KOPT-K1 (cell line): ENCODE data around the gene DOHH.
"Not testable (repeated sequence)": the region's sequence is repeated elsewhere in the genome, so short reads cannot be mapped to it uniquely, and the experiment has no call there.

Experiments used
- H3K27ac ChIP-seq: fragments of 200-600 bp; sonication (generic); 2 replicates; pipeline ENCODE4 v1.5.1; 2016; ENCODE audit warnings: antibody characterized with exemption, mild to moderate bottlenecking, low read depth, low read length; ENCODE audit not compliant: poor library complexity, severe bottlenecking
- H3K36me3 ChIP-seq: fragments of 200-600 bp; sonication (generic); 2 replicates; pipeline ENCODE4 v1.5.1; 2017; ENCODE audit warnings: antibody characterized with exemption, mild to moderate bottlenecking, low read length, moderate library complexity; ENCODE audit not compliant: insufficient read depth
- H3K9me3 ChIP-seq: fragments of 200-600 bp; sonication (generic); 2 replicates; pipeline ENCODE4 v1.5.1; 2017; ENCODE audit warnings: antibody characterized with exemption, low read length, mild to moderate bottlenecking; ENCODE audit not compliant: insufficient read depth, poor library complexity, severe bottlenecking

Gene DOHH

GRCh38 chr19:3458229-3459088 lies 42.0 kb downstream of the DOHH start:
- peaks cover 26% of the 10 kb centered on the region; the same call in 1 of the 2 replicates for H3K36me3 ChIP-seq
- H3K9me3 ChIP-seq: no peaks in the 10 kb centered on the region
- no peak overlapping the region for H3K27ac ChIP-seq

- Histone ChIP-seq H3K9me3 (no peaks in the 10 kb centered on the region), H3K36me3 (peaks cover 34% of the 10 kb centered on the region; the same call in 1 of the 2 replicates), H3K27ac (no peak overlapping the region)
Observed at GRCh38 chr19:3457528-3458228, 42.8 kb downstream of the DOHH start.

- Histone ChIP-seq H3K27ac (no peak overlapping the region), H3K36me3 (peaks cover 40% of the 10 kb centered on the region; the same call in 1 of the 2 replicates), H3K9me3 (no peaks in the 10 kb centered on the region)
Observed at GRCh38 chr19:3456925-3457527, 43.4 kb downstream of the DOHH start.

DNA sequence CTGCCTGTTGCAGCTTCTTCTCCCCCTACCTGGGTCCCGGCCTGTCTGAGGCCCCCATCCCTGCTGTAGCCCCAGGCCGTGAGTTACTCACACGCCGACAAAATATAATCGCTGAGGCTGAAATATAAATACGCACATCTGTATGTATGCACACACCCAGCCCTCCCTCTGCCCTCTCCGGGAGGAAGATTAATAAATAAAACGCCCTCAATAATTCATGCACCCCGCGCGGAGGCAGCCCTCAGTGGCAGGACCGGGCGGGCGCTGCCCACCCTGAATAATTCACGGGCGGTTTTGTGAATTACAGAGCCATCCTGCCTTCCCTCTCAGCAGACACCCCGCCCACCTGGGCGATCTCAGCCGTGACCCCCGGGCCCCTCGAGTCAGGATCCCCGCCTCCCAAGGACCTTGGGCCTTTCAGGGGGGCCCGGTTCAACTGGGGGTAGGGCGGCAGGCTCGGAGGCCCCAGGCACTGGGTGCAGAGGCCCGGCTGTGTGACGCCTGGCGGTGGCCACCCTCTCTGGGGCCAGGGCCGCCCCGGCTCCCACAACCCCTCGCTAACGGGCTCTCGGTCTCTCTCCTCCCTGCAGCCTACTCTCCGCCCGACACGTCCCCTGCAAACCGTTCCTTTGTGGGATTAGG lies 44.4 kb downstream of the DOHH start:
- H3K27ac ChIP-seq: no peak overlapping the region
- H3K36me3 ChIP-seq: peaks cover 45% of the 10 kb centered on the region; the same call in 1 of the 2 replicates
- H3K9me3 ChIP-seq: no peaks in the 10 kb centered on the region

GRCh38 chr19:3455393-3455955 lies 45.0 kb downstream of the DOHH start:
- Histone ChIP-seq H3K27ac (no peak overlapping the region), H3K9me3 (no peaks in the 10 kb centered on the region), H3K36me3 (peaks cover 50% of the 10 kb centered on the region; the same call in 1 of the 2 replicates)

- H3K36me3 ChIP-seq: peaks cover 45% of the 10 kb centered on the region; the same call in 1 of the 2 replicates
- H3K27ac ChIP-seq: no peak overlapping the region
- H3K9me3 ChIP-seq: no peaks in the 10 kb centered on the region
Observed at GRCh38 chr19:3454656-3455392, 45.6 kb downstream of the DOHH start.

GRCh38 chr19:3453840-3454239 lies 46.6 kb downstream of the DOHH start:
- peaks cover 52% of the 10 kb centered on the region; the same call in 1 of the 2 replicates for H3K36me3 ChIP-seq
- H3K9me3 ChIP-seq: no peaks in the 10 kb centered on the region
- no peak overlapping the region for H3K27ac ChIP-seq

DNA sequence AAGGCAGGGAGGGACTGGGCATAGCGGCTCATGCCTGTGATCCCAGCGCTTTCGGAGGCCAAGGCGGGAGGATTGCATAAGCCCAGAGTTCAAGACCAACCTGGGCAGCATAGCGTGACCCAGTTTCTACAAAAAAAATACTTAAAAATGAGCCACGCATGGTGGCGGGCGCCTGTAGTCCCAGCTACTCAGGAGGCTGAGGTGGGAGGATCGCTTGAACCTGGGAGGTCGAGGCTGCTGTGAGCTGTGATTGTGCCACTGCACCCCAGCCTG lies 47.6 kb downstream of the DOHH start:
- H3K36me3 ChIP-seq: peaks cover 53% of the 10 kb centered on the region; the same call in 1 of the 2 replicates
- H3K9me3 ChIP-seq, H3K27ac ChIP-seq: not testable (repeated sequence)

DNA sequence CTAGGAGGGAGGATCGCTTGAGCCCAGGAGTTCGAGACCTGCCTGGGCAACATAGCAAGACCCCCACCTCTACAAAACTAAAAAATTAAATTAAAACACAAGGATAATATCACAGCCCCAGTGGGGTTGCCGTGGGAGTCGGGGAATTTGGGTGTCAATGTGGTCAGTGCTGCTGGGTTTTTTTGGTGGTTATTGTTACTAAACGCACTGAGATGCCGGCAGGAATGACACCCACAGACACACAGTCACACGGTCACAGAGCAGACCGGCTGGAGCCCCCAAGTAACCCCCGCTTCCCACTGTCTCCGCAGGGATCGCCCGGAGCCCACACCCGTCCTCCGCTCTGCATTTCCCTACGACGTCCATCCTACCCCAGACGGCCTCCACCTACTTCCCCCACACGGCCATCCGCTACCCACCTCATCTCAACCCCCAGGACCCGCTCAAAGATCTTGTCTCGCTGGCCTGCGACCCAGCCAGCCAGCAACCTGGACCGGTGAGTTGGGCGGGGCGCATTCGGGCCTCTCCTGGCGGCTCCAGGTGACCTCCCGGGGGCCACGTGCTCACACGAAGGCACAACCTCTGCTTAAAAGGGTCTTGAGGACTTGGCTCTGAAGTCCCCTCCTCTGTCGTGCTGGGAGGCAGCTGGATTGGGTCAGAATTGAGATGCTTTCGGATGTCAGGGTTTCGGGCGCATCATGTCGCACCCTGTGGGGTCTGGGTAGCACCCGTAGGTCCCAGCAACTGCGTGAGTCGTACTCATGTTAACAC lies 48.1 kb downstream of the DOHH start:
- Histone ChIP-seq H3K36me3 (peaks cover 53% of the 10 kb centered on the region; the same call in 1 of the 2 replicates), H3K27ac (no peak overlapping the region), H3K9me3 (no peaks in the 10 kb centered on the region)

DNA sequence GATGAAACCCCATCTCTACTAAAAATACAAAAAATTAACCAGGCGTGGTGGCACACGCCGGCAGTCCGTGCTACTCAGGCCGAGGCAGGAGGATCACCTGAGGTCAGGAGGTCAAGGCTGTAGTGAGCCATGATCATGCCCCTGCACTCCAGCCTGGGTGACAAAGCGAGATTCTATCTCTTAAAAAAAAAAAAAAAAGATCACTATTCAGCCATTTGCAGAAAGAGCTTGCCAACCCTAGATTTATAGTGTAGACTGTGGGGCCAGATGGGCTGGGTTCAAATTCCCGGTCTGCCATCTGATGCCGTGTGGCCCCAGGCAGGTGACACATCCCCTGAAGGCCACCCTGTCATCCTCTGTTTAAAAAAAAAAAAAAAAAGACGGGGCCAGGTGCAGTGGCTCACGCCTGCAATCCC lies 49.0 kb downstream of the DOHH start:
- Histone ChIP-seq H3K36me3 (peaks cover 53% of the 10 kb centered on the region; the same call in 1 of the 2 replicates), H3K27ac (no peak overlapping the region), H3K9me3 (no peaks in the 10 kb centered on the region)

DNA sequence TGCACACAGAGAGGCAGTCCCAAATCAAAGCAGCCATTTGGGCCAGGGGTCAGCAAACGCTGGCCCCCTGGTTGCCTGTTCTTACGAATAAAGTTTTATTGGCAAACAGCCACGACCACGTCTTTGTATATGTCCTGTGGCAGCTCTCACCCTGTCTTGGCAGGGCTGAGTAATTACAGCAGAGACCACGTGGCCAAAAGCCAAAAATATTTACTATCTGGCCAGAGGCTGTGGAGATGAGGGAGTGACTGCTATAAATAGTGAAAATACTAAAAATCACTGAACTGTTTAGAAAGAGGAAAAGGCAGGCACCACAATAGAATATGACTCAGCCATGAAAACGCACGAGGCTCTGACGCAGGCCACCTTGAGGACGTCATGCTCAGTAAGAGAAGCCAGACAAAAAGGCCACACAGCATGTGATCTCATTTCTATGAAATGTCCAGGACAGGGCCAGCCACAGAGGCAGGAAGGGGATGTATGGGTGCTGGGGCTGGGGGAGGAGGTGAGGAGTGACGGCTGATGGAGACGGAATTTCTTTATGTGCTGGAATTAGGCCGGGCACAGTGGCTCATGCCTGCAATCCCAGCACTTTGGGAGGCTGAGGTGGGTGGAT lies 49.6 kb downstream of the DOHH start:
- no peaks in the 10 kb centered on the region for H3K9me3 ChIP-seq
- H3K36me3 ChIP-seq: peaks cover 58% of the 10 kb centered on the region; the same call in 1 of the 2 replicates
- H3K27ac ChIP-seq: no peak overlapping the region

- H3K9me3 ChIP-seq: no peaks in the 10 kb centered on the region
- H3K27ac ChIP-seq: no peak overlapping the region
- H3K36me3 ChIP-seq: peaks cover 55% of the 10 kb centered on the region; the same call in 1 of the 2 replicates
Observed at GRCh38 chr19:3448616-3449334, 51.7 kb downstream of the DOHH start.

GRCh38 chr19:3446657-3447056 lies 53.8 kb downstream of the DOHH start:
- H3K36me3 ChIP-seq: peaks cover 36% of the 10 kb centered on the region; the same call in 1 of the 2 replicates
- H3K27ac ChIP-seq, H3K9me3 ChIP-seq: not testable (repeated sequence)
